Activated CD8-positive, alpha-beta T cell treated with anti-CD3 and anti-CD28 coated beads, Interleukin-2, amount 10 ng/mL, durations not matched to agents 7 days and 5 days (primary cell): ENCODE measurements around the gene GLOD4. TPM values are rescaled to one million over a fixed set of nuclear protein-coding genes. Genes with fewer than 3 reads are reported as not detected.
A peak's percentile ranks its signal among the peaks of the same experiment; 100 is the strongest.
"Not testable (repeated sequence)": the region's sequence is repeated elsewhere in the genome, so short reads cannot be mapped to it uniquely, and the experiment has no call there.

Experiments used
- ATAC-seq: fragments of 150-1000 bp; cut with Tn5 transposase; one replicate; pipeline ENCODE4 v1.10.0; 2021; ENCODE audit warnings: moderate library complexity
- CTCF ChIA-PET: fragments of 350-600 bp; sonication (Branson Sonifier 250); formaldehyde crosslinking; loops from one replicate; lab custom pipeline; 2021; ENCODE audit warnings: antibody characterized with exemption; lab: Charles Lee
- POLR2A ChIA-PET: fragments of 350-600 bp; sonication (Branson Sonifier 250); formaldehyde crosslinking; loops from one replicate; lab custom pipeline; 2021; ENCODE audit warnings: antibody characterized with exemption; lab: Charles Lee
- DNase-seq: peaks from one replicate; pipeline ENCODE4 v3.0.0-alpha.2; 2020
- H3K27ac Mint-ChIP-seq: one replicate; pipeline ENCODE4 v1.8.0; 2021; ENCODE audit warnings: mild to moderate bottlenecking, mixed read lengths
- H3K27me3 Mint-ChIP-seq: one replicate; pipeline ENCODE4 v1.8.0; 2021; ENCODE audit warnings: low read depth, mixed read lengths
- H3K36me3 Mint-ChIP-seq: one replicate; pipeline ENCODE4 v1.8.0; 2021; ENCODE audit warnings: low read depth, mixed read lengths
- H3K4me1 Mint-ChIP-seq: one replicate; pipeline ENCODE4 v1.8.0; 2021; ENCODE audit warnings: low read depth, mixed read lengths
- H3K4me3 Mint-ChIP-seq: one replicate; pipeline ENCODE4 v1.8.0; 2021; ENCODE audit warnings: mild to moderate bottlenecking, mixed read lengths
- H3K9me3 Mint-ChIP-seq: one replicate; pipeline ENCODE4 v1.8.0; 2022; ENCODE audit warnings: mixed read lengths; ENCODE audit not compliant: insufficient read depth
- total RNA-seq, 2 experiments: library from RNA; stranded (reverse); gene quantifications; one replicate each; pipeline ENCODE4 v1.2.3, GENCODE V29; 2021

The GLOD4 gene
- total RNA-seq, 2 experiments from 2014 or later: 57.5 to 59.1 TPM

DNA sequence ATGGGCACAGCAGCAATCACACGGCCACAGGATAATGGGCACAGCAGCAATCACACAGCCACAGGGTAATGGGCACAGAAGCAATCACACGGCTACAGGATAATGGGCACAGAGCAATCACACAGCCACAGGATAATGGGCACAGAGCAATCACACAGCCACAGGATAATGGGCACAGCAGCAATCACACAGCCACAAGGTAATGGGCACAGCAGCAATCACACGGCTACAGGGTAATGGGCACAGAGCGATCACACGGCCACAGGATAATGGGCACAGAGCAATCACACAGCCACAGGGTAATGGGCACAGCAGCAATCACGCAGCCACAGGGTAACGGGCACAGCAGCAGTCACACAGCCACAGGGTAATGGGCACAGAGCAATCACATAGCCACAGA is 32.7 kb downstream of the GLOD4 start:
- H3K36me3 Mint-ChIP-seq: peaks cover 61% of the 10 kb centered on the region
- DNase-seq, H3K27me3 Mint-ChIP-seq, H3K9me3 Mint-ChIP-seq, H3K27ac Mint-ChIP-seq, ATAC-seq: not testable (repeated sequence)
- peak overlapping the region; percentile 9 for H3K4me3 Mint-ChIP-seq
- ChIA-PET POLR2A (interaction anchor here (1.1 kb wide), 1 partner anchor 33 kb away, joined by 4 read pairs; the partner anchor contains the start of genes GLOD4 and MRM3), CTCF (interaction anchor here (2.3 kb wide), 1 partner anchor 337 kb away, joined by 12 read pairs; no protein-coding TSS in a partner anchor)
- H3K4me1 Mint-ChIP-seq: peaks cover 31% of the 10 kb centered on the region

DNA sequence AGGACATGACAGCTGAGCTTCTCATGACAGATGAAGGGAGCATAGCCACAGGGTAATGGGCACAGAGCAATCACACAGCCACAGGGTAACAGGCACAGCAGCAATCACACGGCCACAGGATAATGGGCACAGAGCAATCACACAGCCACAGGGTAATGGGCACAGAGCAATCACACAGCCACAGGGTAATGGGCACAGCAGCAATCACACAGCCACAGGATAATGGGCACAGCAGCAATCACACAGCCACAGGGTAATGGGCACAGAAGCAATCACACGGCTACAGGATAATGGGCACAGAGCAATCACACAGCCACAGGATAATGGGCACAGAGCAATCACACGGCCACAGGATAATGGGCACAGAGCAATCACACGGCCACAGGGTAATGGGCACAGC is 33.5 kb downstream of the GLOD4 start:
- DNase-seq, H3K27ac Mint-ChIP-seq, H3K4me3 Mint-ChIP-seq, ATAC-seq, CTCF ChIA-PET, POLR2A ChIA-PET, H3K27me3 Mint-ChIP-seq, H3K9me3 Mint-ChIP-seq: not testable (repeated sequence)
- Mint-ChIP-seq H3K36me3 (peaks cover 68% of the 10 kb centered on the region), H3K4me1 (peaks cover 31% of the 10 kb centered on the region)

- no peak overlapping the region for H3K27ac Mint-ChIP-seq
- H3K27me3 Mint-ChIP-seq: no peaks in the 10 kb centered on the region
- H3K9me3 Mint-ChIP-seq: no peaks in the 10 kb centered on the region
- no peak overlapping the region for H3K4me3 Mint-ChIP-seq
- ATAC-seq: no peak
- H3K36me3 Mint-ChIP-seq: peaks cover 79% of the 10 kb centered on the region
- ChIA-PET CTCF (no interaction called here), POLR2A (no interaction called here)
- DNase-seq: no peak
- peaks cover 20% of the 10 kb centered on the region for H3K4me1 Mint-ChIP-seq
Observed at GRCh38 chr17:746783-747629, 35.1 kb downstream of the GLOD4 start.

GRCh38 chr17:746181-746580 is 35.9 kb downstream of the GLOD4 start:
- no peaks in the 10 kb centered on the region for H3K27me3 Mint-ChIP-seq
- no peak for ATAC-seq
- ChIA-PET CTCF (interaction anchor here (0.9 kb wide), 1 partner anchor 251 kb away, joined by 3 read pairs; the partner anchor contains the start of gene TIMM22), POLR2A (no interaction called here)
- H3K27ac Mint-ChIP-seq: no peak overlapping the region
- H3K36me3 Mint-ChIP-seq: peaks cover 81% of the 10 kb centered on the region
- H3K9me3 Mint-ChIP-seq: no peaks in the 10 kb centered on the region
- H3K4me1 Mint-ChIP-seq: peaks cover 17% of the 10 kb centered on the region
- no peak overlapping the region for H3K4me3 Mint-ChIP-seq
- DNase-seq: no peak

DNA sequence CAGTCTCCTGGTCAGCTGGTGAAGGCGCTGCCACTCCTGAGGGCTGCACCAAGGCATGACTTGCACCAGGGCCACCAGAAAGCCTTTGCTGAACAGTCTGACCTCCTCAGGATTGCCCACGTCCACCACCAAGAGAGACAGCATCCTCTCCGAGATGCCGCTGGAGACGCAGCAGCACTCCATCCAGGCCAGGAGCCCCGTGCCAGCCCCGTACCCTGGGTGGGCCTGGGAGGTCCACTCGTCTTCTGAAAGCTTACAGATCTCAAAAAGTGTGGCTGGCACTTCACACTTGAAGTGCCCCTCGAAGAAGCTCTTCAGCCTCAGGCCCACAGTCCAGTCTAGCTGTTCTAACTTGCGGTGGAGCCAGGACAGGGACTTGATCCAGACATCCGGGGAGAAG is 36.7 kb downstream of the GLOD4 start:
- no peak for DNase-seq
- POLR2A ChIA-PET: no interaction called here
- Mint-ChIP-seq H3K27me3 (no peaks in the 10 kb centered on the region), H3K9me3 (no peaks in the 10 kb centered on the region), H3K36me3 (peaks cover 83% of the 10 kb centered on the region), H3K27ac (no peak overlapping the region), H3K4me3 (no peak overlapping the region), H3K4me1 (peaks cover 13% of the 10 kb centered on the region)
- CTCF ChIA-PET: interaction anchor here (0.9 kb wide), 1 partner anchor 252 kb away, joined by 3 read pairs; the partner anchor contains the start of gene TIMM22
- no peak for ATAC-seq

DNA sequence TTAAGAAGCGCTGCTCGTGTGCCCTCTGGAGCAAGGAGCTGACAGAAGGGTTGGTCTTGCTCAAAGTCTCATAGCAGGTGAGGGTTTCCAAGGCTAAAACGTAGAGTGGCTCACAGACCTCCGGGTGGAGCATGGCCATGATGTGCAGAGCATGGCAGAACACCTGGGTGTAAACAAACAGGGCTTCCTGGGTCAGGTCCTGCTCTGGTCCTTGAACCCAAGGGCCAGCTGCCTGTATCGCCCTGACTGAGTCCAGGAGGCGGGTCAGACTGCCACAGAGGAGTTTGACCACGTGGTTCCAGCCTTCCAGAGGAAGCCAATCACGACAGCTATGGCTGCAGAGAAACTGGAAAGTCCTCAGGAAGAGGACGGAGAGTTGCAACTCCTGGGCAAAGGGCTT is 37.1 kb downstream of the GLOD4 start:
- POLR2A ChIA-PET: no interaction called here

GRCh38 chr17:743139-743538 is 38.9 kb downstream of the GLOD4 start:
- ChIA-PET POLR2A (no interaction called here), CTCF (interaction anchor here (1.2 kb wide), 1 partner anchor 10 kb away, joined by 3 read pairs; no protein-coding TSS in a partner anchor)
- Mint-ChIP-seq H3K27me3 (no peaks in the 10 kb centered on the region), H3K4me1 (peaks cover 8% of the 10 kb centered on the region), H3K36me3 (peaks cover 75% of the 10 kb centered on the region), H3K9me3 (no peaks in the 10 kb centered on the region), H3K27ac (no peak overlapping the region), H3K4me3 (no peak overlapping the region)
- ATAC-seq (no peak), DNase-seq (no peak)

More for the DNA sequence above, 37.1 kb downstream of the GLOD4 start:
- Mint-ChIP-seq H3K4me3 (no peak overlapping the region), H3K4me1 (peaks cover 13% of the 10 kb centered on the region), H3K27me3 (no peaks in the 10 kb centered on the region), H3K9me3 (no peaks in the 10 kb centered on the region), H3K27ac (no peak overlapping the region), H3K36me3 (peaks cover 82% of the 10 kb centered on the region)
- CTCF ChIA-PET: no interaction called here
- ATAC-seq (no peak), DNase-seq (no peak)

DNA sequence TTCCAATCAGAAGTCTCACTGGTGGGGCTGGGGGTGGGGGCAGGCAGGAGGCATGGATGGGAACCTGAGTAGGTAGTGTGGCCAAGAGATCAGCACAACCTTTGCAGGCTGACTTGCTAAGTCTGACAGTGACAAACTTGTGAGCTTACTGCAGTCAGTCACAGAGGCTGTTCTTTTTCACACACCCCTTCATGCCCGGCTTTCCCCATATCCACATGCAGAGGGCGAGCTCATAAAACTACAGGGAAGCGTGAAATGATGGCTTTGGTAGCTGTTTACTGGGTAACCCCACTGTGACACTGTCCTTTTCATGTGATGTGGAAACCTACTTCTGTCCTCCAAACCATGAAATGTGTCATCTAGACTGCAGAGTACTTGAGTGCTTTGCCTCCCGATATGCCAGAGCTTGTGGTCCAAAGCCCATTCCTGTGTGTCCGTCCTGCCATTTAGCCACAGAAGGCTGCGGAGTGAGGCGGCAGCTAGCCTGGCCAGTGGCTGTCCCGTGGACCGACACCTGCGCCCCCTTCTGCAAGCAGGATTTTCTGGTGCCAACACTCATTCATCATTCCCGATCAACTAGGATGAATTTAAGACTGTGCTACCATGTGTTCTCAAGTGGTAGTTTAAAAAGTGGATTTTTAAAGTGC is 39.8 kb downstream of the GLOD4 start:
- DNase-seq (no peak), ATAC-seq (no peak)
- peaks cover 8% of the 10 kb centered on the region for H3K4me1 Mint-ChIP-seq
- no peak overlapping the region for H3K27ac Mint-ChIP-seq
- no peaks in the 10 kb centered on the region for H3K9me3 Mint-ChIP-seq
- peaks cover 73% of the 10 kb centered on the region for H3K36me3 Mint-ChIP-seq
- no peak overlapping the region for H3K4me3 Mint-ChIP-seq
- no peaks in the 10 kb centered on the region for H3K27me3 Mint-ChIP-seq
- ChIA-PET CTCF (interaction anchor here (1.3 to 1.7 kb wide), 3 partner anchors 10 to 42 kb away, joined by 3 to 5 read pairs (median 3); no protein-coding TSS in a partner anchor), POLR2A (interaction anchor here (0.7 kb wide), 1 partner anchor 593 kb away, joined by 3 read pairs; no protein-coding TSS in a partner anchor)

- CTCF ChIA-PET: interaction anchor here (0.9 to 1.7 kb wide), 3 partner anchors 11 to 241 kb away, joined by 3 to 5 read pairs (median 3); no protein-coding TSS in a partner anchor
- Mint-ChIP-seq H3K36me3 (peaks cover 69% of the 10 kb centered on the region), H3K4me1 (peaks cover 12% of the 10 kb centered on the region), H3K27ac (peak overlapping the region; percentile 48), H3K27me3 (no peaks in the 10 kb centered on the region), H3K4me3 (no peak overlapping the region), H3K9me3 (no peaks in the 10 kb centered on the region)
- ATAC-seq: peak; percentile 53
- POLR2A ChIA-PET: no interaction called here
- no peak for DNase-seq
Observed at GRCh38 chr17:740240-741017, 41.7 kb downstream of the GLOD4 start.

DNA sequence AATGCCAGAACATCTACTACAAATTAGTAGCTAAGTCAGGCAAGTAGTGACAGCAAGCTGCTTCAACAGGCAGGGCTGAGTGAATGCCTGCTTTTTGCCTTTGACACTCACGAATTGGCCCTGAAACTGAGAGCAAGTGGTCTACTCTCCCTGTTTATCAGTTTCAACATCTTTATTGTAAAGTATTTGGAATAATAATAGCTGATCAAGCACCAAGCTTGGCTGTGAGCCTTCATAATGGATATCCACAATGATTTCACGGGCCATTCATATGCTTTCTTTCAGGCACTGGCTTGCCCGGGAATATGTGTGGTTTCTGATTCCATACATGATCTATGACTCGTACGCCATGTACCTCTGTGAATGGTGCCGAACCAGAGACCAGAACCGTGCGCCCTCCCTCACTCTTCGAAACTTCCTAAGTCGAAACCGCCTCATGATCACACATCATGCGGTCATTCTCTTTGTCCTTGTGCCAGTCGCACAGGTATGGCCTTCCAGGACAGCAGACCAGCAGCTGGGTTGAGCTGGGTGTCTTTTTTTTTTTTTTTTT is 44.4 kb downstream of the GLOD4 start:
- peaks cover 29% of the 10 kb centered on the region for H3K4me1 Mint-ChIP-seq
- ATAC-seq (no peak), DNase-seq (no peak)
- H3K9me3 Mint-ChIP-seq: no peaks in the 10 kb centered on the region
- H3K4me3 Mint-ChIP-seq: no peak overlapping the region
- ChIA-PET CTCF (interaction anchor here (0.8 to 1.5 kb wide), 3 partner anchors 14 to 243 kb away, joined by 3 to 4 read pairs (median 3); partner anchors contain the start of gene GEMIN4), POLR2A (interaction anchor here (1.4 to 1.5 kb wide), 2 partner anchors 14 to 44 kb away, joined by 4 read pairs; partner anchors contain the start of genes GEMIN4, GLOD4 and MRM3)
- peaks cover 61% of the 10 kb centered on the region for H3K36me3 Mint-ChIP-seq
- no peak overlapping the region for H3K27ac Mint-ChIP-seq
- no peaks in the 10 kb centered on the region for H3K27me3 Mint-ChIP-seq

DNA sequence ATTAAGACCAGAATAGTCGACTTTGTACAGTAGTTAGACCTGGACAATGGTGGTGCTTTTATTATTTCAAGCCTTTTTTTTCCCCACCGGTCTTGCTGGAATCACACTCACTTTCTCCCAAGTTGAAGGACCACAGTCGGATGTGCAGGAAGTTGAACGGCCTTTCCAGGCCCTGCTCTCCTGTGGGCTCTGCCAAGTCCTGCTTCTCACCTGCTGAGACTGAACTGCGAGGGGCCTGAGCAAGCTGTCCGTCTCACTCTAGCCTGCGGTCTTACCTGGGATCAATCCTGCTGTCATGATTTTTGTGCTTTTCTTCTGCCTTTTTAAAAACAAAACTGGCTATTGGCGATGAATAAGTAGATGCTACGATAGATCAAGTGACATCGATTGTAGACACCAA is 48.3 kb downstream of the GLOD4 start:
- no peak for ATAC-seq
- Mint-ChIP-seq H3K27me3 (no peaks in the 10 kb centered on the region), H3K36me3 (peaks cover 38% of the 10 kb centered on the region), H3K9me3 (no peaks in the 10 kb centered on the region), H3K27ac (peak overlapping the region; percentile 83), H3K4me1 (peaks cover 27% of the 10 kb centered on the region), H3K4me3 (peak overlapping the region; percentile 85)
- CTCF ChIA-PET: interaction anchor here (1.3 kb wide), 1 partner anchor 17 kb away, joined by 5 read pairs; the partner anchor contains the start of gene GEMIN4
- POLR2A ChIA-PET: interaction anchor here (1.1 kb wide), 1 partner anchor 49 kb away, joined by 3 read pairs; the partner anchor contains the start of genes GLOD4 and MRM3
- DNase-seq: no peak
